Glutamatergic neuron (in vitro differentiated cells): ENCODE measurements around the gene ANKRD34C. TPM values are rescaled to one million over a fixed set of nuclear protein-coding genes. Genes with fewer than 3 reads are reported as not detected.

Source experiments
- DNase-seq: peaks from one replicate; pipeline ENCODE4 v3.0.0; 2022
- H3K27ac Mint-ChIP-seq: one replicate; pipeline ENCODE4 v1.8.0; 2020; ENCODE audit warnings: mild to moderate bottlenecking, mixed read lengths, inconsistent platforms; ENCODE audit not compliant: unreplicated experiment
- H3K27me3 Mint-ChIP-seq: one replicate; pipeline ENCODE4 v1.8.0; 2020; ENCODE audit warnings: mild to moderate bottlenecking, moderate library complexity, mixed read lengths, inconsistent platforms; ENCODE audit not compliant: unreplicated experiment
- H3K36me3 Mint-ChIP-seq: one replicate; pipeline ENCODE4 v1.8.0; 2020; ENCODE audit warnings: mild to moderate bottlenecking, mixed read lengths, inconsistent platforms; ENCODE audit not compliant: unreplicated experiment
- H3K4me1 Mint-ChIP-seq: one replicate; pipeline ENCODE4 v1.8.0; 2020; ENCODE audit warnings: mild to moderate bottlenecking, low read depth, mixed read lengths, inconsistent platforms; ENCODE audit not compliant: unreplicated experiment
- H3K4me3 Mint-ChIP-seq: one replicate; pipeline ENCODE4 v1.8.0; 2020; ENCODE audit warnings: mild to moderate bottlenecking, mixed read lengths, inconsistent platforms; ENCODE audit not compliant: unreplicated experiment
- H3K9me3 Mint-ChIP-seq: one replicate; pipeline ENCODE4 v1.8.0; 2020; ENCODE audit warnings: mild to moderate bottlenecking, moderate library complexity, mixed read lengths, inconsistent platforms; ENCODE audit not compliant: unreplicated experiment
- CTCF ChIP-seq: fragments of 200-600 bp; sonication (generic); IDR thresholded peaks from one replicate; pipeline ENCODE4 v1.5.0; 2021; ENCODE audit not compliant: partially characterized antibody, unreplicated experiment
- total RNA-seq: library from RNA; stranded (reverse); fragmentation: NEBNext Ultra II Directional; extraction: Animal tissue kit (Norgen Biotek cat#: 25700); gene quantifications from one replicate; pipeline ENCODE4 v1.2.1, GENCODE V29; 2021; ENCODE audit not compliant: unreplicated experiment

Gene ANKRD34C
- total RNA-seq, 1 donor from 2014 or later, result not detected

- DNase-seq, result peak; percentile 54
- Mint-ChIP-seq H3K27ac (no peak overlapping the region), H3K9me3 (peaks cover 2% of the 10 kb centered on the region), H3K4me3 (peak overlapping the region; percentile 85), H3K4me1 (peaks cover 4% of the 10 kb centered on the region), H3K27me3 (peaks cover 16% of the 10 kb centered on the region), H3K36me3 (peaks cover 10% of the 10 kb centered on the region)
- no peak for TF ChIP-seq CTCF
Observed at GRCh38 chr15:79283252-79284048, 928 bp downstream of the ANKRD34C start.

GRCh38 chr15:79290642-79291275 lies 8.2 kb downstream of the ANKRD34C start:
- Mint-ChIP-seq H3K27me3 (peaks cover 4% of the 10 kb centered on the region), H3K9me3 (no peaks in the 10 kb centered on the region), H3K27ac (no peak overlapping the region), H3K4me1 (no peaks in the 10 kb centered on the region), H3K36me3 (no peaks in the 10 kb centered on the region), H3K4me3 (no peak overlapping the region)
- TF ChIP-seq CTCF, result no peak
- DNase-seq, result no peak

GRCh38 chr15:79292011-79292410 lies 9.5 kb downstream of the ANKRD34C start:
- no peaks in the 10 kb centered on the region for H3K4me1 Mint-ChIP-seq
- H3K9me3 Mint-ChIP-seq, result no peaks in the 10 kb centered on the region
- H3K27me3 Mint-ChIP-seq, result peaks cover 4% of the 10 kb centered on the region
- no peaks in the 10 kb centered on the region for H3K36me3 Mint-ChIP-seq
- no peak for TF ChIP-seq CTCF
- H3K4me3 Mint-ChIP-seq, result no peak overlapping the region
- no peak for DNase-seq
- no peak overlapping the region for H3K27ac Mint-ChIP-seq

- Mint-ChIP-seq H3K27ac (no peak overlapping the region), H3K9me3 (no peaks in the 10 kb centered on the region), H3K4me1 (no peaks in the 10 kb centered on the region), H3K4me3 (no peak overlapping the region), H3K27me3 (peaks cover 4% of the 10 kb centered on the region), H3K36me3 (no peaks in the 10 kb centered on the region)
- DNase-seq, result no peak
- no peak for TF ChIP-seq CTCF
Observed at GRCh38 chr15:79294075-79294474, 11.6 kb downstream of the ANKRD34C start.

GRCh38 chr15:79296583-79296982 lies 14.1 kb downstream of the ANKRD34C start:
- Mint-ChIP-seq H3K9me3 (no peaks in the 10 kb centered on the region), H3K4me3 (no peak overlapping the region), H3K27me3 (peaks cover 4% of the 10 kb centered on the region), H3K4me1 (no peaks in the 10 kb centered on the region), H3K27ac (no peak overlapping the region), H3K36me3 (no peaks in the 10 kb centered on the region)
- no peak for TF ChIP-seq CTCF
- no peak for DNase-seq
